ENCODE results near the gene FKBP7.
A peak's percentile ranks its signal among the peaks of the same experiment; 100 is the strongest.

FKBP7 gene

DNA sequence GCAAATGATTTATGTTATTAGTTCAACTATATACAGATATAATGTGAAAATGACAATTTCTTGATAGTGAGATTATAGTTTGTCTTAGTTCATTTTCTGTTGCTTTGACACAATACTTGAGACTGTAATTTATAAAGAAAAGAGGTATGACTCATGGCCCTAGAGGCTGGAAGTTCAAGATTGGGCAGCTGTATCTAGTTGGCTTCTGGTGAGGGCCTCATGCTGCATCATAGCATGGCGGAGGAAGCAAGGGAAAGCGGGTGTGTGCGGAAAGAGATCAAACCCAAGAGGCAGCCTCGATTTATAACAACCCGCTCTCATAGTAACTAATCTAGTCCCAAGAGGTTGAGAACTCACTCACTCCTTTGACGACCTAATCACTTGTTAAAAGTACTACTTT is 13.2 kb upstream of the FKBP7 start:
- TF ChIP-seq FOXP2 (optimal IDR thresholded peaks at IDR 0.05; ENCODE audit: borderline replicate concordance, extremely low read depth, extremely low read length, insufficient read depth) (no peak), SIN3A (IDR thresholded peaks at IDR 0.05; ENCODE audit: borderline replicate concordance, insufficient read depth, low read length) (no peak), POLR2AphosphoS5 (IDR thresholded peaks at IDR 0.05; ENCODE audit: low read depth, low read length) (no peak), TAF1 (IDR thresholded peaks at IDR 0.05; ENCODE audit: borderline replicate concordance, insufficient read depth, low read length) (no peak)

DNA sequence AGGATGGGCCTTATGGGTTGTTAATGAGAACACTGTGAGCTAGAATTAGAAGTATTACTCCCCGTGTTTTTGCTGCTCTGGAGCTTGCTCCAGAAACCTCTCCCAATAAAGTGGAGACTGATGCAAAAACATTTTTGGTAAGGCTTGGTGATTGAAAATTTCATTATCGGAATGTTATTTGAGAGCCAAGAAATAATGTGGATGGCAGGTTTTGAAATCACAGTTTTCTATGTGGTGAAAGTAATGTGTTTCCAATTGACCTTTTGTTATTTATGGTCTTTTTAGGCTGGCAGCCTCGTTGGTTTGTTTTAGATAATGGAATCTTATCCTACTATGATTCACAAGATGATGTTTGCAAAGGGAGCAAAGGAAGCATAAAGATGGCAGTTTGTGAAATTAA is 7.0 kb upstream of the FKBP7 start:
- TF ChIP-seq POLR2AphosphoS5 (IDR thresholded peaks at IDR 0.05; ENCODE audit: low read depth, low read length) (no peak), FOXP2 (optimal IDR thresholded peaks at IDR 0.05; ENCODE audit: borderline replicate concordance, extremely low read depth, extremely low read length, insufficient read depth) (no peak)

DNA sequence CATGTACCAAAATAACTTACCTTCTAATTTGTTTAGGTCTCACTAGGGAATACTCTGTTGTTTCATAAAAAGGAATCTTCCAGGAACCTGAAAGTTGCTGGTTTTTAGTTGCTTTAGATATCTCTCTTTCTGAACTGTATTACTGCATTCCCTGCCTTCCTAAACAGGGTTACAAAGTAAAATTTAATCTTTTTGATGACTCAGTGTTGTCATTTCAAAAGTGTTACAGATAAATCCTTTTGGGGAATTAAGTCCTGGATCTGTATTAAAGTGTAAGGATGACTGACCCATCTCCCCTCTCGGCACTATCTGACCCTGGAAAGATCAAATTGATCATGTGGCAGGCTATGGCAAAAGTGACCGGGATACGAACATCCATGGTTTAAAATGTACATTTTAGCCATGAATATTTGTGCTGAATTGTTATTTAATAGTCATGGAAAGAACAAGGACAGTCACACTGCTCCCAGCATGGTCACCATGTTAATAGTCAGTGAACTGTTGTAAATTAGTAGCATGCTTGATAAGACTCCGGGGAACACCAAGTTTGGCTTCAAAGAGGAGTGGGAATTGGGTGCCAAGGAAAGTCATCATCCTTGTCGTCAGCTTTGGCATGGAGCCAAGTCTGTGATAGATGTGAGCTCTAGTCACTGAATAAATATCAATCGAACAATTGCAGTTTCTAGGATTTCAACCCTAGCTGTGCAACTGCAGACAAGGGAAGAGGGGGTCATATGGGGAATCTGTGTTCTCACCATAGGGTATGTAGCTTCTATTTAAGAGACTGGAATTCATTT is 6.0 kb upstream of the FKBP7 start:
- TF ChIP-seq TAF1 (IDR thresholded peaks at IDR 0.05; ENCODE audit: borderline replicate concordance, insufficient read depth, low read length) (no peak), SIN3A (IDR thresholded peaks at IDR 0.05; ENCODE audit: borderline replicate concordance, insufficient read depth, low read length) (no peak), POLR2AphosphoS5 (IDR thresholded peaks at IDR 0.05; ENCODE audit: low read depth, low read length) (no peak), FOXP2 (optimal IDR thresholded peaks at IDR 0.05; ENCODE audit: borderline replicate concordance, extremely low read depth, extremely low read length, insufficient read depth) (no peak)
- TF ChIP-seq, protein P1, sequence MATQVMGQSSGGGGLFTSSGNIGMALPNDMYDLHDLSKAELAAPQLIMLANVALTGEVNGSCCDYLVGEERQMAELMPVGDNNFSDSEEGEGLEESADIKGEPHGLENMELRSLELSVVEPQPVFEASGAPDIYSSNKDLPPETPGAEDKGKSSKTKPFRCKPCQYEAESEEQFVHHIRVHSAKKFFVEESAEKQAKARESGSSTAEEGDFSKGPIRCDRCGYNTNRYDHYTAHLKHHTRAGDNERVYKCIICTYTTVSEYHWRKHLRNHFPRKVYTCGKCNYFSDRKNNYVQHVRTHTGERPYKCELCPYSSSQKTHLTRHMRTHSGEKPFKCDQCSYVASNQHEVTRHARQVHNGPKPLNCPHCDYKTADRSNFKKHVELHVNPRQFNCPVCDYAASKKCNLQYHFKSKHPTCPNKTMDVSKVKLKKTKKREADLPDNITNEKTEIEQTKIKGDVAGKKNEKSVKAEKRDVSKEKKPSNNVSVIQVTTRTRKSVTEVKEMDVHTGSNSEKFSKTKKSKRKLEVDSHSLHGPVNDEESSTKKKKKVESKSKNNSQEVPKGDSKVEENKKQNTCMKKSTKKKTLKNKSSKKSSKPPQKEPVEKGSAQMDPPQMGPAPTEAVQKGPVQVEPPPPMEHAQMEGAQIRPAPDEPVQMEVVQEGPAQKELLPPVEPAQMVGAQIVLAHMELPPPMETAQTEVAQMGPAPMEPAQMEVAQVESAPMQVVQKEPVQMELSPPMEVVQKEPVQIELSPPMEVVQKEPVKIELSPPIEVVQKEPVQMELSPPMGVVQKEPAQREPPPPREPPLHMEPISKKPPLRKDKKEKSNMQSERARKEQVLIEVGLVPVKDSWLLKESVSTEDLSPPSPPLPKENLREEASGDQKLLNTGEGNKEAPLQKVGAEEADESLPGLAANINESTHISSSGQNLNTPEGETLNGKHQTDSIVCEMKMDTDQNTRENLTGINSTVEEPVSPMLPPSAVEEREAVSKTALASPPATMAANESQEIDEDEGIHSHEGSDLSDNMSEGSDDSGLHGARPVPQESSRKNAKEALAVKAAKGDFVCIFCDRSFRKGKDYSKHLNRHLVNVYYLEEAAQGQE (IDR thresholded peaks at IDR 0.05; ENCODE audit: insufficient read depth in 1 of 2, low read depth in 2 of 2, low read length in 2 of 2): no peak

DNA sequence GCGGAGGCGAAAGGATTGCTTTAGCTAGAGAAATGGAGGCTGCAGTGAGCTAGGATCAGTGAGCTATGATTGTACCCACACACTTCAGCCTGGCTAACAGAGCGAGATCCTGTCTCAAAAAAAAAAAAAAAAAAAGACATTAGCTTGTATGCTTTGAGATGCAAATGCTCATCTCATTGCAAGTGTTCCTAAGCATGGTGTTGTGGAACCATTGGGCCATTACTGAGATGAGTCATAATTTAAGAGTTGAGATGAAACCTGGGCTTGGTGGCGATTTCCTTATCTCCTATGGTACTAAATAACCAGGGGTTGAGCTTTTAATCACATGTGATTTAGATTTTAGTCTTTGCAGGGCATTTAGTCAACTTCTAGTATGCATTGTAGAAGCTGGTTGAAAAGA is 4.0 kb upstream of the FKBP7 start:
- no peak for TF ChIP-seq TAF1 (IDR thresholded peaks at IDR 0.05; ENCODE audit: borderline replicate concordance, insufficient read depth, low read length)
- TF ChIP-seq, protein P1 (IDR thresholded peaks at IDR 0.05; ENCODE audit: insufficient read depth in 1 of 2, low read depth in 2 of 2, low read length in 2 of 2): no peak
- TF ChIP-seq FOXP2 (optimal IDR thresholded peaks at IDR 0.05; ENCODE audit: borderline replicate concordance, extremely low read depth, extremely low read length, insufficient read depth): no peak
- no peak for TF ChIP-seq POLR2AphosphoS5 (IDR thresholded peaks at IDR 0.05; ENCODE audit: low read depth, low read length)
- no peak for TF ChIP-seq SIN3A (IDR thresholded peaks at IDR 0.05; ENCODE audit: borderline replicate concordance, insufficient read depth, low read length)

DNA sequence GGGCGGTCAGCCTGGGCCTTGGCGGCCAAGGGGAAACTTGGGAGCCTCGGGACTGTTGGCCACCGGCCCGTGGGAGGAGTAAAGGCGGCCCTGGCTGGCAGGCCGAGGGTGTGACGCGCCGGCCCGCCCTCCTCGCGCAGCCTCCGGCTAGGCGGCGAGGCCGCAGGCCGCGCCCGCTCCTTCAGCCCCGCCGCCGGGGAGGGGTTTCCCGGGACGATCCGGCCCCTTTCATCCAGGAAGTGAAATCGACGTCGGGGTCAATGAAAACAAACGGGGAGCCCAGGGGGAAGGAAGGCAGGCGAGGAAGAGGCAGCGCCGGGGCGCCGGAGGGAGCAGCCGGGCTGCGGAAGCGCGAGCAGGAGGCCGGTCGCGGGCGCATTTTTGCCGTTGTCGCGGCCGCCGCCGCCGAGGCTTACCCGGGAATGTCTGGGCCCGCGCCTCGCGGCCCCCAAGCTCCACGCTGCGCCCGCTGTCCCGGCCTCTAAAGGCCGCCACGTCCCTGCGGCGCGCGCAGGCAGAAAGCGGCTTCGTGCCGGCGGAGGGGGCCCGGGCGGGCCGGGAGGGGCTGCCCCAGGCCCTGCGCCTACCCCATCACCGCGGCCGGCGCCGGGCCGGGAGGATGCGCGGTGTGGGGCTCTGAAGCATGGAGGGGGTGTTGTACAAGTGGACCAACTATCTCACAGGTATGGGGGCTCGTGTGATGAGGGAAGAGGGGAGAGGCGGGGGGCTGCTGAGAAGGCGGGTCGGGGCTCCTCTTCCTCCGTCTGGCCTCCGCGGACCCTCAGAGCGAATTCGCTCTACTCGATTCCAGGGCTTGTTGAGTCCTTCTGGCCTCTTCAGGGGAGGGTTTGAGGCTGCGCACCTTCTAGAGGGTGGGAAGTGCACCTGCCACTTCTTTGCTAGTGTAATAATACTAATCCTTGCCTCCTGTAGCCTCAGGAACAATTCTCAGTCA is 2.1 kb upstream of the FKBP7 start, which contains the start of gene PLEKHA3:
Gene PLEKHA3 (plus strand): TSS at position 231 of the 955 bp plus-strand sequence. CDS start 413 bp downstream, at position 644.
- TF ChIP-seq FOXP2 (optimal IDR thresholded peaks at IDR 0.05; ENCODE audit: borderline replicate concordance, extremely low read depth, extremely low read length, insufficient read depth) (peak; percentile 69), SIN3A (IDR thresholded peaks at IDR 0.05; ENCODE audit: borderline replicate concordance, insufficient read depth, low read length) (no peak), POLR2AphosphoS5 (IDR thresholded peaks at IDR 0.05; ENCODE audit: low read depth, low read length) (0 out of 2 replicates have a peak, but pooled peaks have one; percentile 49), TAF1 (IDR thresholded peaks at IDR 0.05; ENCODE audit: borderline replicate concordance, insufficient read depth, low read length) (peak; percentile 71; the same call in 1 of the 2 replicates)
- TF ChIP-seq, protein P1 (IDR thresholded peaks at IDR 0.05; ENCODE audit: insufficient read depth in 1 of 2, low read depth in 2 of 2, low read length in 2 of 2): no peak

Measured in PFSK-1 (cell line).